ENCODE data around the gene ADAMTSL1.
"Not testable (repeated sequence)": the region's sequence is repeated elsewhere in the genome, so short reads cannot be mapped to it uniquely, and the experiment has no call there.

- TF ChIP-seq REST (IDR thresholded peaks at IDR 0.05; ENCODE audit: insufficient replicate concordance, low read depth); CTCF (IDR thresholded peaks at IDR 0.05; ENCODE audit: insufficient read depth, low read length); POLR2AphosphoS5 (IDR thresholded peaks at IDR 0.05; ENCODE audit: low read depth); GABPA (IDR thresholded peaks at IDR 0.05; ENCODE audit: low read depth): not testable (repeated sequence)
Observed at GRCh38 chr9:18930611-18931010, 456.7 kb downstream of the ADAMTSL1 start.

All from HL-60 (cell line).